HG02884 (cell line): Measurements from ENCODE around the gene RPH3AL.

ENCODE experiments used
- ATAC-seq: cut with Tn5 transposase; IDR thresholded peaks from one replicate; pipeline ENCODE4 v1.9.1; 2021; ENCODE audit warnings: mild to moderate bottlenecking, moderate library complexity; ENCODE audit not compliant: unreplicated experiment

The RPH3AL gene

DNA sequence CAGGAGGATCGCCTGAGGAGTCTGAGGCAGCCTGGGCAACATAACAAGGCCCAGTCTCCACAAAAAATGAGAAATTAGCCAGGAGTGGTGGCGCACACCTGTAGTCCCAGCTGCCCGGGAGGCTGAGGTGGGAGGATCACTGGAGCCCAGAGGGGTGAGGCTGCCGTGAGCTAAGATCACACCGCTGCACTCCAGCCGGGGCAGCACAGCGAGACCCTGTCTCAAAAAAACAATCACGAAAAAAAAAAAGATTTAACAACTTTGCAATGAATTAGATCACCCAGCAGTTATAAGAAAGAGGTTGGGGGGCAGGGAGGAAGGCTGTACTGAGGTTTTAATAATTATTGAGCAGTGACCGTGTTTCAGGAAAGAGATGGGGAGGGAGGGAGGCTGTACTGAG lies 49.4 kb downstream of the RPH3AL start:
- no peak for ATAC-seq

DNA sequence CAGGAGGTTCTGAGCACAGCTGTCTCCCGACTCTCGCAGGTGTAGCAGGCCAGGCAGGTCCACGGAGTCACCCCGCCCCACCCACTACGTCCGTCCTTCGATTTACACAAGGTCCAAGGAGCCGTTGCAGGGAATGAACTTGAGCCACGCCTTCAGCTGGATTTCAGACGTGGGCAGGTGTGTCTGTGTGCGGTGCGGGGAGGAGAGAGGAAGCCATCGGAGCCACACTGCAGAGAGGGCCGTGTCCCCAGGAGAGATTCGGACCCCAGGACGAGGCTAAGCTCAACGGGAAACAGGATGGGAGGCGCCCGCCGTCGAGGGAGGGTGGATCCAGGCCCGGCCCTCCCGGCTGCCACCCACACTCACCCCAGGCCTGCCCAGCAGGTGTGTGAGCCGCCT lies 50.3 kb downstream of the RPH3AL start:
- no peak for ATAC-seq

DNA sequence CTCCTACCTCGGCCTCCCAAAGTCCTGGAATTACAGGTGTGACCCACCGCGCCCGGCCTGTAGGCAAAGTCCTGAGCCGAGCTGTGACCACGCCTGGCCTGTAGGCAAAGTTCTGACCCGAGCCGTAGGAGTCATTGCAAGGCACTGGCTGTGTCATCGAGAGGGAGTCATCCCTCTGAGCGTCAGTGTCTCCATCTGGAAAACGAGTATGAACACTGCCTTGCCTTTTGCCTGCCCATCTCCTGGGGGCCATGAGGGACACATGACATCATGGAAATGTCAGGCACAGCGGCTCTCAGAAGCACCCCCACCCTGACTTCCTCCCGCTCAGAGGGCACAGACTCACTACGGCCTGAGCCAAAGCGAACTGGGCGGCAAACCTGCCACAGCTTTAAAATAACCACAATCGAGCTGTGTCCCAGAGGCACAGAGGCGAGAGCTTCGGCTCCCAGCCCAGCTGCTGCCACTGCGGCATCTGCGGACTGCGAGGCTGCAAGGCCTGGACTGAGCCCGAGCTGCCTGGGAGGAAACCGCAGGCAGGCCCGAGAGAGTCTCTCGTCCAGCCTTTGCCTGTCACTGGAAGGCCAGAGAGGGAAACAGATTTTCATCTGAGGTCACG lies 50.8 kb downstream of the RPH3AL start:
- ATAC-seq = no peak

DNA sequence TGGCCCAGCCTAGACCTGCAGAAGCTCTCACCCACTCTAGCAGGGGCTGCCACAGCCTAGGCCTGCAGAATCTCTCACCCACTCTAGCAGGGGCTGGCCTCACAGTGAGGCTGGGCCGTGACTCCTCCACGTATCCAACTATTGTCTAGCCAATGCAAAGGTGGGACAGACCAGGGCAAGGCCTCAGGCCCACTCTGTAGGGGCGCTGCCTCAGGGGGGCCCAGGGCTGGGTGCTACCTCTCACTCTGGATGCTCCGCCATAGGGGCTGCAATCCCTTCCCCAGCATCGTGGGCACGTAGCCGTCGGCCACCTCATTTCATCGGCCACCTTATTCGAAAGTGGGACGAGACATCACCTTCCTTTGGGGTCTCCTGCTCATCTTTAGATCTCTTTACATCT lies 51.7 kb downstream of the RPH3AL start:
- ATAC-seq = no peak

DNA sequence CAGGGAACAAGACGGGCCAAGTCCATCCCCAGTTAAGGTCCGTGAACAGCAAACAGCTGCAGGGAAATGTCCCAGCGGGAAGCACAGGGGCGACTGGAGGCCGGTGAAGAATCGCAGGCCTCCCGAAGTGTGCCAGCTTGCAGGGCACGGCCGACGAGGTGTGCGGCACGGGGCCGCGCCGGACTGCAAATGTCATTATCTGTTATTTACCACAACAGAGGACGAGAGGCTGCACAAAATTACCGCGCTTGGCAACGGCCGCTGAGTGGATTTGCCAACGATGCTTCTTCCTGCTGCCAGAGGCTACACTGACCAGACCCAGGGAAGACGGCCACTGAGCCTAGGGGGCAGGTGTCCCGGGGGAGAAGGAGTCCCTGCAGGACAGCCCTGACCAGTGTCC lies 53.1 kb downstream of the RPH3AL start:
- ATAC-seq = no peak

DNA sequence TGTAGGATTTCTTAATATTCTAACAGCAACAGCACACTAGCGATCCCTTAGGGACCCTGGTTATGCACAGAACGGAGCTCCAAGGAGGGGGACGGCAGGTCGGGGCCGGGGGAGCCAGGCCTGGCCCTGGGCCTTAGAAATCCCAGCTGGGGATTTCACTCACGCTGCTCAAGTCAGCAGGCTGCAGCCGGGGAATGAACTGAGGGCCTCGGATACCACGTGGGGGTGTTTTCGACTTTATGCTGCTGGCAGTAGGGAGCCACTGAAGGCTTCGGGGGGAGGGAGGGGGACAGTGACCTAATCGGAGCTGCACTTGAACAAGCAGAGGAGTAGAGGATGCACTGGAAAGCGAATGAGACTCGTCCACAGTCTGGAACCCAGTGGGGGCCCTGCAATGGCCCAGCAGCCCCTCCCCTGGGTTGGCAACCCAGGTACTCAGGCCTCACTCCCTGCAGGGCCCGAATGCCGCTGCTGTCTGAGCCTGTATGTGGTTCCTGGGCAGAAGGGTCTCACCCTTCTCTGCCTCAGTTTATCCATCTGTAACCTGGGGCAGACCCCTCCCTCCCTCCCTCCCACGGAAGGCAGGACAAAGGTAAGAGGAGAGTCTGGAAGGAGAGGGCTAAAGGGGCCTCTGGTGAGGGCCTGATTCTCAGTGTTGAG lies 53.7 kb downstream of the RPH3AL start:
- no peak for ATAC-seq

DNA sequence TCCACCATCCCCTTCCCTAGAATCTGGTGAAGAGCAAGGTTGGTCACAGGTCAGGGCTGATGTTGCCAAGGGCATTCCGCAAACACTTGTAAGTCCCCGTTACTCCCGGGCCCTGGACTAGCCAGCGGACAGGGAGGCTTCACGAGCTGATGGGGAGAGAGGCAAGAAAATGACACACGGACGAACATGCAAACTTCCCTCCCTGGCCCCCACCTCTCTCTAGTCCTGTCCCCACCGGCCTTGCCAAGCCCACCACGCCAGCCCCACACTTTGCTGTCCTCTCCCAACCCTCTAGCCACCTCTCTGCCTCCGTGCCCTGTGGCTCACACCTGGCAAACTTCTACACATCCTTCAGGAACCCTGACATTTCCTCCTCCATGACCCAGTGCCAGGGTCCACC lies 54.8 kb downstream of the RPH3AL start:
- ATAC-seq = no peak

DNA sequence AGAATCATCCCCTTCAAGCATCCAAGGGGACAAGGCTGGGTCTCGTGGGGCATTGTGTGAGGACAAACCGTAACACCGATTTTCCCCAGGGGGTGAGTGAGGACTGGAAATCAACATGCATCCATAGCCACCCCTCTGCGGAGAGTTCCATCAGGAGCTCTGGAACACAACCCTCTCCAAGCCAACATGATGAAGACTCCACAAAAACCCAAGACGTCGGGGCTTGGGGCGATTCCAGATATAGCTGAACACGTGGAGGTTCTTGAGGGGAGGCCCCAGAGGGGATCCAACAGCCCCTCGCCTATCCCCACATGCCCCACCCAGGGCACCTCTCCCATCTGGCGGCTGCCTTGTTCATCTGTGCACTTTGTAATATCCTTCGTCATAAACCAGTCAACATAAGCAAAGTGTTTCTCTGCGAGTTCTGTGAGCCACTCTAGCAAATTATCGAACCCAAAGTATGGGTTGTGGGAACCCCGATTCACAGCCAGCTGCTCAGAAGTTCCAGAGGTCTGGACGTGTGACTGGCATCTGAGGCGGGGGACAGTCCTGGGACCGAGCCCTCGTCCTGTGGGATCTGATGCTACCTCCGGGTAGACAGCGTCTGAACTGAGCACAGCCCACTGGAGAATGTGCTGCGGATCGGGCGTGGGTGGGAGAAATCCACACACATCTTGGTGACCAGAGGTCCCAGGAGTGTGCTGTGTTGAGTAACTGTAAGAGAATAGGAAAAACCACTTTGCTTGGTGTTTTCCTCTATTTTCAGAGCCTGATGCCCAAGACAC lies 55.5 kb downstream of the RPH3AL start:
- no peak for ATAC-seq

DNA sequence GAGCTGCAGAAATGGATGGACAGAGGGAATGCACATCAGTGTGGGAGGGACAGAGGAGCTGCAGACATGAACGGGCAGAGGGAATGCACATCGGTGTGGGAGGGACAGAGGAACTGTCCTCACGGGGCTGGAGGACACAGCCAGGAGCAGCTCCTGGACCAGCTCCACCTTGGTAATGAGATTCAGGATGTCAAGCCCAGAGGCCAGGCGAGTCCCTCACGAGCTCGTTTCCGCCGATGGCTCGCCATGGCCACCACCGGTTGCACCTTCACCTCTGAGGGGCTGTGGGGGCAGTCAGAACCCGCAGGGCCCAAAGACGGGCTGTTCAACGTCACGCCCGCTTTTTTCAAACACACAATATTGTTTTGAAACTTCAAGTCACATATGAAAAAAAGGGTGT lies 56.2 kb downstream of the RPH3AL start:
- ATAC-seq = no peak

DNA sequence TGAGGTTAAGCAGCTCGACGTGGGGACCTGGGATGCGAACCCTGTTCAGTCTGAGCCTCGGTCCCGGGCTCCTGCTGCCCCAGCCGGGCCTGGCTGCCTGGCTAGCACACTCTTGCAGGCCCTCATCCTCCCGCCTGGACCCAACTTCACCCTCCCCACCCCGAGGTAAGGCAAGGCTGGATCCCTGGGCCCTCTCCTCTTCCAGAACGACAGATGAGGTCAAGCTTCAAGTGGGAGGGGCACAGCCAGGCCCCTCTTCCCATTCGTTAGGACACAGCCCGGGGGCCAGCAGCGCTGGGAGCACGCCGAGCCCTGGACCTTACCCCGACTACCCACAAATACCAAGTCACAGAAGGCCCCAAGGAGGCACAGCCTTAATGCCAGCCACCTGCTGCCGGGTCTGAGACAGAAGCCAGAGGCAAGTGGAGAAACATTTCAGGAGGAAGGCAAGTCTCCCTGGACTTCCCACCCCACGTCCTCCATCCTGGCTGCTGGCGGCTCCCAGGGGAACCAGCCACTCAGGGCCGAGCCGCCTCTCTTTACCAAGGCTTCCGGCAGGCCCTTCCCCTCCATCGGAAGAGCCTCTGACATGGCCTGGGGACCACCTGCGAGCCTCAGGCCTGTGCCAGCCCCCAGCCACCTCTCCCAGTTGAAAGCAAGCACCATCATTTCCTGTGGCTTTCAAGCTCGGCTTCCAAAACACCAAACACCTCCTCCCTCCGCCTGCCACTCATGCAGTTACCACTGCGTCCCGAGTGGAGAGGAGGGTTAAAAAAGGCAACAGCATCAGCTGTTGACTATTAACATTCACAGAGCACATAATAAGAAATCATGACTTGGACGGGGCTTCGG lies 59.9 kb downstream of the RPH3AL start:
- no peak for ATAC-seq

DNA sequence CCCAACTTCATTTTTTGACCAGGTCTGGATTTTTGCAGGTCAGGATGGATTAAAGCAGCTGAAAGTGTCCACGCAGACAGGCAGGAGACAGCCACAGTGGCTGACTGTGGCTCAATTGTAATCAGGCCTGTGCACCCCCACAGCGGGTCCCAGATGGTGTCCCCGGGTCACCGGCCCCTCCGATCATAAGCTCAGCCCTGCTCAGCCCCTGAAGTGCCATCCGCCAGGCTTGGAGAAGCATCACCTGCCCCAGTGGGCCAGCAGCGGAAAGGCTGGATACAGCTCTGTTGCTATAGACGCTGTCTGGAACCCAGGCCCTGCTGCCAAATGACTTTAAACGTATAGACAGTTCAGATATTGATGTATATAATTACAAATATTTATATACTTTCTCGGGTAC lies 60.6 kb downstream of the RPH3AL start:
- no peak for ATAC-seq

DNA sequence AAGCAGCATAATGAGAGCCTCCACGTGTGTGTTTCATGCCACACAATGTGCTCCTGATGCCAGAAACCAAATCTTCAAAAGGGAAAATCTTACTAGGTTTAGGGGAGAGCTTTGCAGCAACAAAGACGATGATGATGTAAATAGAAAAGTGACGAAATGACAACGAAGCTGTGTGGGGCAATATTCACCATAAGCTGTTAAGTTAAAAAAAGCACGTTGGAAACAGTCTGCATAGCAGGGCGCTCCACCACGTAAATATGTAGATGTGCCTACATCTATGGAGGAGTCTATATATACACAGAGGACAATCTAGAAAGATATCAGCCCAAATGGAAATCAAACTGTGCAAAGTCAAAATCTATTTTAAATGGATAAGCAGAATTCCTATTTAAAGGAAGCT lies 61.0 kb downstream of the RPH3AL start:
- no peak for ATAC-seq

DNA sequence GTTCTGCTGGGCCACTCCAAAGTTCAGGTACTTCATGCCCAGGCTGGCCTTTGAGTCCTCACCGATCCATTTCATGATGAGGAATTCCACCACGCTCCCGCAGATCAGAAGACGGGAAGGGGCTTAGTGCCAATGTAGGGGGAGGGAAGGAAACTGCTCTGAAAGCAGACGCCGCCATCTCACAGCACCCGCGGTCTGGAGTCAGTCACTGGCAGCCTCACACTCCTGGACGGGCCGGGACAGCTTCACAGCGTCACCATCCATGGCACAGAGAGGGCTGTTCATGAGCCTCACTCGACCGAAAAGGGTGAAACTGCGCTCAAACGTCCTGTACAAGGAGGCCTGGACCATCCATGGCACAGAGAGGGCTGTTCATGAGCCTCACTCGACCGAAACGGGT lies 62.0 kb downstream of the RPH3AL start:
- no peak for ATAC-seq

DNA sequence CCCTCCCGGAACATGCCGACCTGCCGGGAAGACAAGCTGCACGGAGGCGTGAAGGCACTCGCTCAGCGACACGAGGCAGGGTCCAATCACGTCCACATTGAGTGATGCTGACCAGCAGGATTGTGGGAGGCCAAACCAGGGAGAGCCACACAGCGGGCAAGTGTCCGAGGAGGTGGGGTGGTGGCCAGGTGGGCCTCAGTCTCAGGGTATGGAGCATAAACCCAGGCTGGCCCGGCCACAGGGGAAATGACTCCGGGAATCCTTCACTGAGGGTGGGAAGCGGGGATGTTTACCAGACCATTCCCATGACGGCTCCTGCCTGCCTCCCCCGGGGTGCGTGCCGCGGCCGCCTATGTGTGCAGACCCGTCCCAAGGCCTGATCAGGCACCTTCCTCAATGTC lies 62.5 kb downstream of the RPH3AL start:
- ATAC-seq = no peak

DNA sequence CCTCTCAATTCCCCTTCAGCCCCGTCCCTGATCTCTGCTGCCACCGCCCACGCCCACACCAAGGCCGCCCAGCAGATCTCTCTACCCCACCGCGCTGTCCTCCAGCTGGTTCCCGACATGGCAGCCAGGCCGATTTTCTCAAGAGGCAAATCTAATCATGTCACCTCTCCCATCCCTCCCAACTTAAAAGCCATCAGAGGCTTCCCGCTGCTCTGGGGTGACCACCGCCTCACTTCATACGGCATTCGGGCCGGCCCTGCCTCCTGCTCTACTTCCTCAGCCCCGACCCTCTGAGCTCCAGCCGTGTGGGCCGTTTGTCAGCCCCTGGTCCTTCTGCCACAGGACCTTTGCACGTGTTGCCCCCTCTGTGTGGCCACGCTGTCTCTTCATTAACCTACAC lies 63.2 kb downstream of the RPH3AL start:
- no peak for ATAC-seq

DNA sequence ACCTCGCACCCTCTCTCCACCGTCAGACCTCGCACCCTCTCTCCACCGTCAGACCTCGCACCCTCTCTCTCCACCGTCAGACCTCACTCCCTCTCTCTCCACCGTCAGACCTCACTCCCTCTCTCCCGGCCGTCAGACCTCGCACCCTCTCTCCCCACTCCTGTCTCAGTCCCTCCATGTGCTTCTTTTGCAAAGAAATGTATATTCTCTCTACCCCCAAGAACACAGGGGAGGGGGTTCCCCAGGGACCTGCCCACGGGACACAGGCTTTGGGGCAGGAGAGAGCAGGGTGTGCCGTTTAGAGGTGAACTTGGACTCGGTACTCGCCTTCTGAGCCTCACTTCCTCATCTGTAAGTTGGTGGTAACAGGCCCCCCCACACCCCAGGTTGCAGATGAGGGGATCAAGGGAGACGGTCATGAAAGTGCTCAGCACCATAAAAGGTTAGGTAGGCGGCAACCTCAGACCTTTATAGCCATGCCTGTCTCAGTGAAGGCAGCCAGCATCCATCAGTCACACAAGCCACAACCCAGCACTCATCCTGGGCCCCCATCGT lies 63.7 kb downstream of the RPH3AL start:
- no peak for ATAC-seq

DNA sequence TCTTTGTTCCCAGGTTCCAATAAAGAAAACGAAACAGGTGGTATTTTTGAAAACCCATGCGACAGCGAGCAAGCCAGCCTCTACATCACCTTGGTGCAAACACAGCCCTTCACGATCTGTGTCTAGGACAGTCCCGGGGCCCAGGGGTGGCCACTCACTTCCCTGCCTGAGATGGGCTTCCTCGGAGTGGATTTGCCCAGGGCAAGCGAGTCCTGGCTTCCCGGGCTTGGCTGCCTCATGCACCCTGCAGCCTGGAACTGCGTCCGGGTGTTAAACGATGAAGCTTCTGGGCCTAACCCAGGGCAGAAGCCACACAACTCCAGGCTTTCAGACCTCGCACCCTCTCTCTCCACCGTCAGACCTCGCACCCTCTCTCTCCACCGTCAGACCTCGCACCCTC lies 66.0 kb downstream of the RPH3AL start:
- ATAC-seq = no peak

DNA sequence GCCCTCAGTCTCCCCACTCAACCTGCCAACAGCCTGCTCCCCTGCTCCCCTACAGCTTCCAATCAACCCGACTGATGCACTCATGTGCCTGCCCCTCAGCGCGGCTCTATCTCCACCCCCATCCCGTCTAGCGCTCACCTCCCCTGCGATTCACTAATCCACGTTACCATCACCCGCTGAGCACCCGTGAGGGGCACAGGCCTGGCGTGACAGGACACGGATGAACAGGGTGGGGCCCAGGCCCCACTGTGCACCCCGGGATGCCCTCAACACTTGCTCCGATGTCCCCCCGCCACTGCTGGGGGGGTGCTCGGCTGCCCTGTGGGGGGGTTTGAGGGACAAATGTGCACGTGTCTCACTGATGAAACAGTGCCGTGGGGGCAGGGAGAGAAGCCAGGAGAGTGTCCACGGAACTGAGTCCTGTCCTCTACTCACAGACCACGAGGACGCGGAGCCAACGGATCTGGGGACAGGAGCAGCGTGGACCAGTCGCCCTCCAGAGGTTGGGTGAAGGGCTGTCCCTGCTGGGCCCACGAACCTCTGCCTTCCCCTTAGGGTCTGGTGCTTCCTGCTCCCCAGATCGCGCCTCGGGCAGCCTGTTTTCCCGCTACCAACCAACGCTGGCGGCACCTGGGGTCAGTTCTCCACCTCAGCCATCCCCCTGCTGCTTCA lies 66.7 kb downstream of the RPH3AL start:
- no peak for ATAC-seq

DNA sequence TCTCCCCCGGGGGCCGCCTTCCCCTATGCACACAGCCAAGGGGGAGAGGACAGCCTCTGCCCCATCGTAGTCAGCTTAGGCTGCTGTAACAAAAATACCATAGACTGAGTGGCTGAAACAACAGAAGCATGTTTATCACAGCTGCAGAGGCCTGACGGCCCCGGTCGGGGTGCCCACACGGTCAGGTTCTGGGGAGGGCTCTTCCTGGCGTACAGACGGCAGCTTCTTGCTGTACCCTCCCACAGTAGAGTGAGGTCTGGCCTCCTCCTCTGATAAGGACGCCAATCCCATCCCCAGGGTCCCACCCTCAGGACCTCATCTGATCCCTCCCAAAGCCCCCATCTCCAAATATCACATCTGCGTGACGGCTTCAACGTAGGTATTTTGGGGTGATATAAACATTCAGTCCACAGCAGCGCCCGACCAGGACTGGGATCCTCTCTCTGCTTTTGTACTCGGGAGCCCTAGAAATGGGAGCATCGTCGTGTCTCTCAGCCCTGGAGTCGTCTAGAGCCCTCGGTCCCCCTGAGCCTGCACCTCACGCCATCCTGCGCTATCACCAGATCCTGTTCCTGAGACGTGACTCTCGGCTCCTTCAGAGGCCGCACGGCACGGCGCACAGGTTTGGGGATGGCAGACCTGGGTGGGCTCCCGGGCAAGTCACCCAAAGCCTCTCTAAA lies 67.8 kb downstream of the RPH3AL start:
- no peak for ATAC-seq
